GM11168 (cell line): ENCODE measurements around the gene NUTF2.

Source experiments
- in situ Hi-C: fragments of 300-500 bp; cut with MboI; formaldehyde crosslinking; loops from one replicate; pipeline ENCODE4 v1.12.0; 2022; ENCODE audit warnings: low sequenced_read_pairs; ENCODE audit not compliant: unreplicated experiment

Gene NUTF2

DNA sequence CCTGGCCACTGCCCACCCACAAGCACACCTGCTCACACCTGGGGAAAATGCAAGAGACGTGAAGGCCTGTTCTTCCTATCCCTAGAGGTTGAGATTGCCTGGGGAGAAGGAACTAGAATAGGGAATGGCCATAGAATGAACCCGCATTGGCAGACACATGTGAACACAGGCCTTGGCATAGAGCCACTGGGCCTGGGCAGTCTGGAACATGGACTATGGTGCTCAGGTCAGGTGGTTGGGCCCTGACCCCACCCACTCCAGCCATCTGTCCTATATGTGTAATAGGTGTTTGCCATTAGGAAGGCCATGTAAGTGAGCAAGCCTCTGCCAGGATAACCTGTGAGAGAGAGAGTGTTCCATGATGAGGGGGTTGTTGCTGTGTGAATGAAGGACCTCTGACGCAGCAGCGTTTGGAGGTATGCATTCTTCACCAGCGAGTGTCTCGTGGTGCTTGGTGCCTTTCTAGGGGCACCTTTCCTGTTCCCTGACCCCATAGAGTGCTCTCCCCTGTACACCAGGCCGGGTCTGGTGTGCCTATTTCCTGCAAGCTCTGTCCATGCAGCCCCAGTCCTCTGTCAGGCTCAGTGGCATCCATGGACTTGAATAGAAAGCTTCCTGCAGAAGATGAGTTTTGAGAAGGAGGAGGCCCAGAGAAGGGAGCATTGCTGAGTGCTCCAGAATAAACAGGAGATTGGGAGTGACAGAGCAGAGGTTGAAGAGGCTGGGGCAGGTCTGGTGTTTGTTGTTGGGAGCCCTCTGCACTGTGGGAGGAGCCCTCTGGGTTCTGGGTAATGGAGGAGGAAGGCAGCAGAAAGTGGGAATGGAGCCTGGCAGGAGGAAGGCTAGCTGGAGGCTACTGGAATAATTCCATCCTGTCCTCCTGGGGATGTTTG lies 69.3 kb downstream of the NUTF2 start:
- in situ Hi-C loops: no loop called here

DNA sequence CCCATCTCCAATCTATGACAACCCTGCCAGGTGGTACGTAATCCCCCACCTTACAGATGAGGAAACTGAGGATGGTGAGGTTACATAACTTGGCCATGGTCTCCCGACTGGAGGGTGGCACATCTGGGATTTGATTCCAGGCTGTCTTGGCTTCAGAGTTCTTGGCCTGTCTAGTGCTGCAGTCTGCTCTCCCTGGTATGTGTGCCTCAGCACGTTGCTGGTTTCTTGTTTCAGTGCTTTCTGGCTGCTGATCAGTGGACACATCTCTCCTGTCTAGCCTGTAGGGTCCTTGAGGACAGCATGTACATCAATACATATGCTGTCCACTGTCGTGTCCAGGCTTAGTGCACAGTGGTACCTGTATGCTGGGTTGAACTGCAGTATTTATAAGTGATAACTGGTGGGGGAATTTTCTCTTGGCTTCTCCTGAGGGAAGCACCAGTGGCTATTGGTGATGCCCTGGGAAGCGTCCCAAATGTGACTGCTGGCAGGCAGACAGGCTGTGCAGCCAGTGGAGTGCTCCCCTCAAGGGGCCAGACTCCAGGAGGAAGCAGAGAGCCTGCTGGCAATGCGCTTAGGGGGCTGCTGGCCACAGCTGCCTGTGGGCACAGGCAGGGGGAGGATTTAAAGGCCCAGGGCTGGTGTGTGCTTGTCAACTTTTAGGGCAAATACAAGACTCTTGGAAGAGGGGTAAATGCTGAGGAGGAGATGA lies 70.6 kb downstream of the NUTF2 start:
- in situ Hi-C loops: no loop called here

DNA sequence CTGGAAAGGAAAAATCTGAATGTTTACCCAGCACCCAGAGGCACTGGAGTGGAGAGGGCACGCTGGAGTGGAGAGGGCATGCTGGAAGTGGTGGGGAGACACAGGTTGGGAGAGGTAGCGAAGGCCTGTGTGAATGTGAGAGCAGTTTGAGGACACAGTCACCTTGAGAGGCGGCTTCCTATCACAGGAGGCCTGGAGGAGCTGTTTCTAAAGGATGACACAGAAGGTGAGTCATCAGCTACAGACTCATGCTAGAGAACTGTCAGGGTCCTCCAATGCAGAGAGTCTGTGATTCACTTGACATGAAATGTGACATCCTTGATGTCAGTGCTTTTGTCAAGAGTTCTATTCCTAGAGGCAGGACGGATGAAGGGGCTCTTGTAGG lies 71.1 kb downstream of the NUTF2 start:
- in situ Hi-C loops: no loop called here

DNA sequence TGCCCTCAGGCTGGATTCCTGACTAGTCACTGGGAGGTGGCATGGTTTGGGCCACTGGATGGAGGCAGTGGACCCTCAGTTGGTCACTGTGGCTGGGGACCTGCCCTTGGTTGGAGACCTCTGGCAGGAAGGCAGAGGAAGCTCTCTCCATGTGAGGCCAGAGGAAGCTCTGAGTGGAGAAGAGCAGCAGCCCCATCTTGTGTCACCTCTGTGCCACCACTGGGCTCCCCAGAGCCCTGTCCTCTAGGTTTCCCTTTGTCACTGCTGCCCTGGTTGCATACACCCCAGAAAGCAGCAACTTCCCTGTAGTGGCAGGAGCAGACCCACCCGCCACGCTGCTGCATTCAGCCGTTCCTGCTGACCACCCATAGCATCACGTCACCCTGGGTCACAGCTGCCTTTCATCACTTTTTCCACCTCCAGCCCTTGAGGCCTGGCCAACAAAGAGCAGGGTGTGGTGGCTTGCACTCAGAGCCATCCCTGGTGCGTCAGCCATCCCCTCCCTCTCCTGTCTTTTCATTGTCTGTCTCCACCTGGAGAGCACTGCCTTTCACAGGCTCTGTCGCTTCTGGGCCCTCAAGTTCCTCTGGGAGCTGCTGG lies 73.0 kb downstream of the NUTF2 start:
- in situ Hi-C loops: no loop called here
